Left lobe of liver (tissue), 2 donors: ENCODE data around the gene C19orf12. TPM values are rescaled to one million over a fixed set of nuclear protein-coding genes. Genes with fewer than 3 reads are reported as not detected.
A peak's percentile ranks its signal among the peaks of the same experiment; 100 is the strongest.

ENCODE experiments used
- ATAC-seq: fragments of 200-7000 bp; cut with Tn5 transposase; one replicate; pipeline ENCODE4 v1.9.1; 2020; ENCODE audit warnings: mild to moderate bottlenecking, moderate library complexity
- DNase-seq: peaks from one replicate; pipeline ENCODE4 v3.0.0-alpha.2; 2020; ENCODE audit warnings: low spot score
- total RNA-seq: library from RNA; stranded (reverse); gene quantifications from one replicate; pipeline ENCODE4 v1.2.1, GENCODE V29; 2021
- donor health status: DM: no; HTN: no; CAD: no; lungs with moderate emphysema.
- donor health status: DM: no; HTN: yes; CAD: no.

Gene C19orf12
- total RNA-seq, 1 donor from 2014 or later = 52.3 TPM

DNA sequence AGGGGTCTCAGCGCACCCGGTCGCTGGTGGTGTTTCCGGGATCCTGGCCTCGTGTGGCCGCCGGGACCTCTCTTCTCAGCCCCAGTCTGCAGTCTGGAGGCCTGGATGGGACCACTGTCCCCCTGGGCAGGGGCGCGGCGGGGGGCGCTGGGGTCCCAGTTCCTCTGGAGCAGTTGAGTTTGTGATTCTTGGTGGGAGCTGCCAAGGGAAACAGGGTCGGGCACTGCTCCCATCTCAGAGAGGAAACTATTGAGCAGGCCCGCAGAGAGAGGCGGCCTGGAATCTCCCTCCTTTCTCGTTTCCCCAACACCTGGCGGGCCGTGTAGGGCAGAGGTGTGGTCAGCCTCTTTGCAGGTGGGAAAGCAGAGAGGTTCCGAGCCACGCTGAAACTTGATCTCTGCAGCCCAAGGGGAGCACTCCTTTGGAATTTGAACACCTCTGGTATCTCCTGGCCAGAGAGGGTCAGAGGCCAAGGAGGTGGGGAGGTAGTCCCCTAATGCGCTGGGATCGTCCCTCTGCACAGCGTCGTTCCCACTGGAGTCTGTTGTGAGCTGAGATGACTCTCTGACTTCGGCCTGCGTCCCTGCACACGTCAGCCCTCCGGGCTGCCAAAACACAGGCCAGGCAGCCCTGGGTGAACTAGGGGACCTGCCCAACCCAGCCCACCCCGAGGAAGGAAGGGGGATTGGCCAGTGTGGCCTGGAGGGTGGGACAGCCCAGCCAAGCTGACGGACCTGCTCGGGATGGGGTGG, 49.1 kb downstream of the C19orf12 start:
- ATAC-seq = peak; percentile 54
- peak; percentile 76 for DNase-seq

DNA sequence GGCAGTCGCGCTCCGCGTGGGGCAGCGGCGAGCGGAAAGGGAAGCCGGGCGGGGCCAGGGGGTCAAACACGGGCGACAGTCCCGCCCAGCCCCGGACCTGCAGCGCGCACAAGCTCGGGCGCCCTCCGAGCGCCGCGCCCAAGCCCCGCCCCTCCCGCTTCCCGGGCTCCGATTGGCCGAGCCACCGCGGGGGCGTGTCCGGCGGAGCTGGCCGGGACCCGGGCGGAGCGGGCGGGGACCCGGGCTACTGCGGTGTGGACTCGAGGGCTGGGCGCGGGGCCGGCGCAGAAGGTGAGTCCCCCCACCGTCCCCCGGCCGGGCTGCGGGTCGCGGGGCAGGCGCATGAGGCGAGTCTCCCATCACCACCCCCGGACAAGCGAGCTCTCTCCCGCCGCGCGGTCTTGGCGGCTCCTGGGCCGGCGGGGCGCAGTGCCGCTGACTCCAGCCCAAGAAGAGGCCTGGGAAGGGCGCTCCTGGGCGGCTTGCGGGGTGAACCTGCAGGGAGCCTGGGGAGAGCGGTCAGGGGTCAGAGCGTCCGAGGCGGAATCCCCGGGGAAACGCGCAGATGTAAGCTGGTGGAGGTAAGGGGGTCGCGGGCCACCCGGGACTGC, 49.7 kb downstream of the C19orf12 start, which contains the start of gene PLEKHF1:
PLEKHF1 (plus strand) TSS at position 247 of the 611 bp plus-strand sequence. CDS start 8,379 bp downstream, outside the sequence.
- DNase-seq = peak; percentile 97
- peak; percentile 89 for ATAC-seq

DNA sequence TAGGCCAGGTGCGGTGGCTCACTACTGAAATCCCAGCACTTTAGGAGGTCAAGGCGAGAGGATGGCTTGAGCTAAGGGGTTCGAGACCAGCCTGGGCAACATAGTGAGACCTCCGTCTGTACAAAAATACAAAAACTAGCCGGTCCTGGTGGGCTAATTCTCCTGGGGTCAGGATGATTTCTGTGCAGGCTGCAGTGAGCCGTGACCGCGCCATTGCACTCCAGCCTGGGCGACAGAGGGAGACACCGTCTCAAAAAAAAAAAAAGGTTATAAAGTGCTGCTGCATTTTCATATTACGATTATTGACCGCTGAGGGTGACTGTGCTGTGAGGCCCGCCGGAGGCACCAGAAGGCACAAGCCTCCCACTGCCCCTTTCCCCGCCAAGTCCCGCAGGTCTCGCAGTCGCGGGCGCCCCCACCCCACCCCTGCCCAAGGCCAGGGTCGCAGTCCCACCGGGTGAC, 50.3 kb downstream of the C19orf12 start:
- no peak for DNase-seq
- ATAC-seq = peak; percentile 42

DNA sequence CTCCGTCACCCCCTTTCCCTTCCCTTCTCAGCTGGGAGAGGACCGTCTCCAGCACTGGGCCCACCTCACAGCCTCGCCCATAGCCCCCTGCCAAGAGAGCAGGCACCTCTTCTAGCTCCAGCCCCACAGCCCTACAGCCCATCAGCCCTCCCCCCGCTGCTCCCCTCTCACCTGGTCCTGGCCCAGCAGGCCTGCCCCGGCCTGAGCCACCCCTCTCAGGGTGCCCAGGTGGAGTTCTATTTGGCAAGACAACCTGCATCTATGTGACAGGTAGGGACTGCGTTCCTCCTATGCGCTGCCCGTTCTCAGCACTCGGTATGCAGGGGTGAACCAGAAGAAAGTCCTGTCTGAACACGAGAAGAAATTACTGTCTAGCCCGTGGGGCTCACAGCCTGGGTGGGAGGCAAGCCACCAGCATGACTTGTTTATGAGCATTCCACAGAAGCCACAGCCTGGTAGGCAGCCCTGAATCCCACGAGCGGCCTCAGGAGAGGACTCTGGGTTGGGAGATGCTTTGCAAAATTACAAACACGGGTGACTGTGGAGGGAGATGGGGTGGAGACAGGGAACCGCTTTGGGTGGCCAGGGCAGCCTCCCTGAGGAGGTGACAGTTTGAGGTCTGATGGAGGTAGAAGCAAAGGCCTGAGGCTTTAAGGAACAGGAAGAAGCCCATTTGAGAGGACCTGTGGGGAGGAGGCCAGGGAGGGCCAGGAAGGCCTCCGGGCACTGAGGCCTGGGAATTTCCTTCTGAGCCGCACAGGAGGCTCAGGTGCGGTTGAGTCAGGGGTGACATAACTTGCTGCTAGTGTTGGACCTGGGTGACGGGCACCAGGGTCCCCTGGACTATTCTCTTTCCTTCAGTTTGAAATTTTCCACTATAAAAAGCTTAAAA, 51.0 kb downstream of the C19orf12 start:
- DNase-seq (no peak), ATAC-seq (no peak)

DNA sequence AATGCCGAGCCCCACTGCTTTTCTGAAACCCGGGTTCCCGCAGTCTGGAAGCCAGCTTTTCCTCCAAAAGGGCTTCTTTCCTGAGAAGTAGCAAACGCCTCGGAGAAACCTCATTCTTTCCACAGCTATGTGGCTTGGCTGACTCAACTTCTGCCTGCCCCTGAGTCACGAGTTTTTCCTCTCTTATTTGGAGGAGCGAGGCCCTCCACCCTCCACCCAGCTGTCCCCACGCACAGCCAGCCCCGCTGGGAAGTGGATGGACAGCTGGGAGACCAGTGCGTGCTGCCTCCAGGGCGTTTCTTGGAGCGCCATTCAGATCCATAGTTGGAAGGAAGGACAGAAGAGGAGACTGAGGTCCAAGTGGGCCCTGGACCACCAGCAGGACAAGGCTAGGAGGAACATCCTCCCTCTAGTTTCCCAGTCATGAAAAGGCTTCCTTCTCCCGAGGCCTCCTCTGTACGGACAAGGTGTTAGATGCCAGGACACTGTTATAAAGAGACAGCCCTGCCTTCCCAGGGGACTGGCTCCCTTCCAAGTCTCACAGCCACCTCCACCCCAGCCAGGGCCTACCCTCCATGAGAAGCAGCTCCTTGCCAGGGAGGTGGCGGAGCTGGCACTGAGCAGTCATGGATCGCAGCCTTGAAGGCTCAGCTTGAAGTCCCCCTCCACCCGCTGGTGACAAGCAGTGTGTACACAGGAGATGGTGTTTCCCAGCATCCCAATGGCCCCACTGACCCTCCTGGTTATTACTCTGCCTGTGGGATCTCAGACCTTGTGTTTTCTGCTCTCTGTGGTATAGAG, 52.3 kb downstream of the C19orf12 start:
- peak; percentile 54 for DNase-seq
- ATAC-seq = no peak

DNA sequence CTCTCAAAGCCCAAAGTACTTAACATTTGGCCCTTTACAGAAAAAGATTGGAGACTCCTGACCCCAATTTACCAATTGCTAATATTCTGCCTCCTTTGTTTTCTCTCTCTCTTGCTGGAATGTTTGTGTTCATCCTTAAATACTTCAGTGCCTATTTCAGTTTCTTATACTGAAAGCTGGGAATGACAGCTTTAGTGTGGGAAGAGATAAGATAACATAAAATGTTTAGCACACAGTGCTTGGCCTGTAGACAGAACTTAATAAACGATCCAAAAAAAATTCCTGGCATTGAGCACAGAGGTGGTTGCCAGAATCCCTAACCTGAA, 52.8 kb downstream of the C19orf12 start:
- no peak for ATAC-seq
- DNase-seq = no peak

DNA sequence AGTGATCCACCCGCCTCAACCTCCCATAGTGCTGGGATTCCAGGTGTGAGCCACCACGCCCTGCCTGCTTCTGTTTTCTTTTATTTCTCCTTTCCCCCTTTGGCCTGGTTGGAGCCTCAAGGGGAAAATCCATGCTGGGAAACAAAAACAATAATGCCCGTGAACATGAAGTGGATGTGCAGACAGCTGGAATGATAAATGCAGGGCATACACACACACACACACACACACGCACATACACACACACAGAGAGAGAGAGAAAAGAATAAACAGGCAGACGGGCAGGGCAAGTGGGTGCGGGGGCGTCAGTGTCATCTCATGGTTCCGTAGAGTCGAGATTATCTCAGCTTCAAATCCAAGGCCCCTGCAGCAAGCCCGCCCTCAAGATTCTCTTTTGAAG, 54.2 kb downstream of the C19orf12 start:
- ATAC-seq (no peak), DNase-seq (no peak)

DNA sequence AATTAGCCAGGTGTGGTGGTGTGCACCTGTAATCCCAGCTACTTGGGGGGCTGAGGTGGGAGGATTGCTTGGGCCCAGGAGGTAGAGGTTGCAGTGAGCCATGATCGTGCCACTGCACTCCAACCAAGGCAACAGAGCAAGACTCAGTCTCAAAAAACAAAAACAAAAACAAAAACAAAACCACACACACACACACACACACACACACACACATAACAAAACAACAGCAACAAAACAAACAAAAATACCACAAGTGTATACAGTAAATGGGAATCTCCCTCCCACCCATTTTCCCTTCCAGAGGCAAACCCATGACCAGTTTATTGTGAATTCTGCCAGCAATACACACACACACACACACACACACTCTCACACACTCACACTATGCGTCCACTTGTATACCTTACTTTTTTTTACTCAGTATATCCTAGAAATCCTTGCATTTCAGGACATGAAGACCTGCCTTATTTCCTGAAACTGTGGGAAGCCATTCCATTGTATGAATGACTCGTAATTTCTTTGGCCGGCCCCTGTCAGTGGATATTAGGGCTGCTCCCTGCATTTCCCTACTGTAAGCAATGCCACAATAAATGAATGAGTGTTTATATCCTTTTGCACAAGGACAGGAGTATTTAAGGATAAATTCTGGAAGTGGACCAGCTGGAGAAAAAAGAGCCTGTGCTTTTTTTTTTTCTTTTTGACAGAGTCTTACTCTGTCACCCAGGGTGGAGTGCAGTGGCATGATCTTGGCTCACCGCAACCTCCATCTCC, 56.7 kb downstream of the C19orf12 start:
- DNase-seq = no peak

DNA sequence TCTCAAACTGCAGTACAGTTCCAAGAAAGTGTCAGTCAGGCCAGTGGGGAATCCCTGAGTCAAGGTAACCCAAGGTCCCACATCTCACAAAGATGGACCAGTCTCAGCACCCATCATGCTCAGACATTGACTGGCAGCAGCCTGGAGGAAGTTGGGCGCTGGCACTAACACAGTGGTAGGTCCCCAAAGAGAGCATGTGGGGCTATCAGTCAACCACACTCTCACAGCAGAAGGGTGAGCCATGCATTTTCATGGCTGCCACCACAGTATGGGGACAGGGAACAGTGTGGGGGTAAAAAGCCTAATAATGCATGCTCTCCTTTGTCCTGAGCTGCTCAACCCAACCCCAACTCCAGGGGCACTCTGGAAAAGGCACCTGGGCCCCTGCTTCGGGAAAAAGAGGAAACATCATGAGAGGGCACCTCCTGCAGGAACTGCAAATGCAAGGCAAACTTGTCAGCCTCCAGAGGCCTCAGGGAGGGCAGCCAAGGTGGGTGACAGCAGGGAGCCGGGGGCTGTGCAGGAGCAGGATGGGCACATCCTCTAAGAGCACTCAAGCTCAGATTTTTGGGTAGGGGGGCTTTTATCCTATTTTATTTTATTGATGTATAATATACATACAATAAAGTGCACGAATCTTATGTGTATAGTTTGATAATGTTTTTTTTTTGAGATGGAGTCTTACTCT, 59.3 kb downstream of the C19orf12 start:
- ATAC-seq (no peak), DNase-seq (no peak)

More for the DNA sequence above, 56.7 kb downstream of the C19orf12 start:
- ATAC-seq = no peak

DNA sequence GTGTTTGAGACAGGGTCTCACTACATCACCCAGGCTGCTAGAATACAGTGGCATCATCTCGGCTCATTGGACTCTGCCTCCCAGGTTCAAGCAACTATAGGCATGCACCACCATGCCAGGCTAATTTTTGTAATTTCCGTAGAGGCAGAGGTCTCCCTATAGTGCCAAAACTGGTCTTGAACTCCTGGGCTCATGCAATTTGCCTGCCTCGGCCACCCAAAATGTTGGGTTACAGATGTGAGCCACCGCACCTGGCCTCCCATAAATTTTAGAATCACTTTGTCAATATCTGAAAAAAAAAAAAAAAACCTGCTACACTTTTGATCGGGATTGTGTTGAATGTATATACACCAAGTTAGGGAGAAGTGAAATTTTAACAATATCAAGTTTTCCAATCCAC, 61.7 kb downstream of the C19orf12 start:
- ATAC-seq (no peak), DNase-seq (no peak)

DNA sequence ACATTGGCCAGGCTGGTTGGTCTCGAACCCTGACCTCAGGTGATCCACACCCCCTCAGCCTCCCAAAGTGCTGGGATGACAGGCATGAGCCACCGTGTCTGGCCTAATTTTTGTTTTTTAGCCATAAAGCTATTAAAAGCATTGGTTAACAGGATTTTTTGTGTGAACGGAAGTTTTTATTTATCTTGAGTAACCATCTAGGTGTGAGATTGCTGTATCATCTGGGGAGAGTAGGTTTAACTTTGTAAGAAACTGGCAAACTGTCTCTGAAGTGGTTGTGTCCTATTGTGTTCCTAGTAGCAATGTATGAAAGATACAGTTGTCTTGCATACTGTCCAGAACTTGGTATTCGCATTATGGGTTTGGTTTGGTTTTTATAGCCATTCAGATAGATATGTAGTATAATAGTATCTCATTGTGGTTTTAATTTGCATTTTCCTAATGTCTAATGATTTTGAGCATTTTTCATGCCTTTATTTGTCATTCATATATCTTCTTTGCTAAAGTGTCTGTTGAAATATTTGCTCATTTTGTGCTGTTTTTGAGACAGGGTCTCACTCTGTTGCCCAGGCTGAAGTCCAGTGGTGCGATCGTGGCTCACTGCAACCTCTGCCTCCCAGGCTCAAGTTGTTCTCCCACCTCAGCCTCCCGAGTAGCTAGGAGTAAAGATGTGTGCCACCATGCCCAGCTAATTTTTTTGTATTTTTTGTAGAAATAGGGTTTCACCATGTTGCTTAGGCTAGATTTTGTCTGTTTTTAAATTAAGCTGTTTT, 63.3 kb downstream of the C19orf12 start:
- ATAC-seq (no peak), DNase-seq (no peak)

DNA sequence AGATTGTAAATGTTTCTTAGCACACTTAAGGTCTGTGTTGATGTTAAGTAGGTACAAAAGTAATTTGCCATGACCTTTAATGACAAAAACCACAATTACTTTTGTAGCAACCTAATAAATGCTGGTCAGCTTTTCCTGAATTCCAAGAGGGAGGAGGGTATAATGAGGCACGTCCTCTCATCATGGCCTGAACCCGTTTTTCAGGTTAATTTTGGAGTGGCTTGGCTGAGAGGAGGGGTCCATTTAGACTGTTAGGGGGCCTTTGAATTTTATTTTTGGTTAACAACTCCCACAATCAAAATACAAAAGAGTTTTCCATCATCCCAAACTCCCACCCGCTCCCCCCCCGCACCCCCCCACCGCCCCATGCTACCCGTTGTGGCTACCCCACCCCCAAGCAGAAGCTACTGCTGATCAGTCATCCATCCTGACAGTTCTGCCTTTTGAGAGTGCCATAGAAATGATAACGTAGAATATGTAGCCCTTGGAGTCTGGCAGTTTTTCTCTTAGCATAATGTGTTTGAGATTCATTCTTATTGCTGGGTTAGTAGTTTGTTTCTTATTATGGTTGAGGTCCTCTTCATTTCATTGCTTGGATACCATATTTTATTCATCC, 64.2 kb downstream of the C19orf12 start:
- DNase-seq = no peak
- ATAC-seq = no peak

Other genes starting within 250 kb of the C19orf12 start
- gene VSTM2B, start 189.3 kb downstream of the C19orf12 start, total RNA-seq = not detected
- 35.2 TPM for gene POP4, start 109.0 kb downstream of the C19orf12 start, total RNA-seq
- 11.3 TPM for gene PLEKHF1, start 49.8 kb downstream of the C19orf12 start, total RNA-seq
- 0.20 TPM for gene CCNE1, start 96.7 kb upstream of the C19orf12 start, total RNA-seq
- gene URI1, start 227.0 kb upstream of the C19orf12 start, total RNA-seq = 24.8 TPM